Measurements from ENCODE around the gene SETD5. TPM values are rescaled to one million over a fixed set of nuclear protein-coding genes. Genes with fewer than 3 reads are reported as not detected.

Gene SETD5
- total RNA-seq, 4 donors from 2014 or later = 57.9 to 198 (median 94.2) TPM

- Histone ChIP-seq H3K27ac (no peak overlapping the region), H3K9me3 (no peaks in the 10 kb centered on the region), H3K36me3 (no peaks in the 10 kb centered on the region), H3K27me3 (no peaks in the 10 kb centered on the region), H3K4me3 (no peak overlapping the region), H3K4me1 (no peaks in the 10 kb centered on the region)
- intact Hi-C loops (cut with DNase I; ENCODE audit: low total_unique reads) = loop anchor here (10.0 kb wide), 1 partner anchor 74 kb away; no protein-coding TSS in a partner anchor
- DNase-seq = no peak
- TF ChIP-seq POLR2A (IDR thresholded peaks at IDR 0.05) (no peak), CTCF (IDR thresholded peaks at IDR 0.05) (no peak)
These were observed 31.0 kb downstream of the SETD5 start for GRCh38 chr3:9428411-9428810.

GRCh38 chr3:9430733-9431132 lies 33.3 kb downstream of the SETD5 start:
- Histone ChIP-seq H3K27ac (no peak overlapping the region), H3K4me3 (no peak overlapping the region), H3K9me3 (no peaks in the 10 kb centered on the region), H3K27me3 (no peaks in the 10 kb centered on the region), H3K4me1 (no peaks in the 10 kb centered on the region), H3K36me3 (no peaks in the 10 kb centered on the region)
- DNase-seq = no peak
- TF ChIP-seq CTCF (IDR thresholded peaks at IDR 0.05) = no peak
- TF ChIP-seq POLR2A (IDR thresholded peaks at IDR 0.05) = no peak
- intact Hi-C loops (cut with DNase I; ENCODE audit: low total_unique reads) = no loop called here

GRCh38 chr3:9433627-9434521 lies 36.5 kb downstream of the SETD5 start:
- Histone ChIP-seq H3K4me3 (no peak overlapping the region), H3K27ac (no peak overlapping the region), H3K9me3 (no peaks in the 10 kb centered on the region), H3K36me3 (no peaks in the 10 kb centered on the region), H3K27me3 (no peaks in the 10 kb centered on the region), H3K4me1 (no peaks in the 10 kb centered on the region)
- intact Hi-C loops (cut with DNase I; ENCODE audit: low total_unique reads) = no loop called here
- DNase-seq = no peak
- TF ChIP-seq CTCF (IDR thresholded peaks at IDR 0.05) = no peak
- TF ChIP-seq POLR2A (IDR thresholded peaks at IDR 0.05) = no peak

- intact Hi-C loops (cut with DNase I; ENCODE audit: low total_unique reads) = no loop called here
- no peaks in the 10 kb centered on the region for H3K36me3 ChIP-seq
- H3K4me1 ChIP-seq = no peaks in the 10 kb centered on the region
- H3K27me3 ChIP-seq = no peaks in the 10 kb centered on the region
- TF ChIP-seq CTCF (IDR thresholded peaks at IDR 0.05) = no peak
- no peak for TF ChIP-seq POLR2A (IDR thresholded peaks at IDR 0.05)
- no peaks in the 10 kb centered on the region for H3K9me3 ChIP-seq
- no peak for DNase-seq
- no peak overlapping the region for H3K4me3 ChIP-seq
- H3K27ac ChIP-seq = no peak overlapping the region
These were observed 37.9 kb downstream of the SETD5 start for GRCh38 chr3:9435316-9435715.

GRCh38 chr3:9439331-9439730 lies 41.9 kb downstream of the SETD5 start:
- intact Hi-C loops (cut with DNase I; ENCODE audit: low total_unique reads) = no loop called here
- H3K27ac ChIP-seq = no peak overlapping the region
- H3K4me3 ChIP-seq = no peak overlapping the region
- H3K36me3 ChIP-seq = no peaks in the 10 kb centered on the region
- DNase-seq = no peak
- no peak for TF ChIP-seq CTCF (IDR thresholded peaks at IDR 0.05)
- TF ChIP-seq POLR2A (IDR thresholded peaks at IDR 0.05) = no peak
- no peaks in the 10 kb centered on the region for H3K27me3 ChIP-seq
- no peaks in the 10 kb centered on the region for H3K9me3 ChIP-seq
- no peaks in the 10 kb centered on the region for H3K4me1 ChIP-seq

Data from uterus (tissue), 4 donors.